HL-60/S4 (cell line): ENCODE data around the gene ATP5IF1.

Experiments used
- in situ Hi-C: fragments of 300-500 bp; cut with MboI; formaldehyde crosslinking; loops from 2 replicates; pipeline ENCODE4 v1.14.3; 2022; ENCODE audit warnings: low sequenced_read_pairs

ATP5IF1 gene

GRCh38 chr1:28235755-28236655 is at the start of gene ATP5IF1:
TSS of gene ATP5IF1 (plus strand) at chr1:28236124. CDS start at chr1:28236184, 60 bp downstream.
- in situ Hi-C loops = loop anchor here (25.0 kb wide), 1 partner anchor 626 kb away; no protein-coding TSS in a partner anchor

DNA sequence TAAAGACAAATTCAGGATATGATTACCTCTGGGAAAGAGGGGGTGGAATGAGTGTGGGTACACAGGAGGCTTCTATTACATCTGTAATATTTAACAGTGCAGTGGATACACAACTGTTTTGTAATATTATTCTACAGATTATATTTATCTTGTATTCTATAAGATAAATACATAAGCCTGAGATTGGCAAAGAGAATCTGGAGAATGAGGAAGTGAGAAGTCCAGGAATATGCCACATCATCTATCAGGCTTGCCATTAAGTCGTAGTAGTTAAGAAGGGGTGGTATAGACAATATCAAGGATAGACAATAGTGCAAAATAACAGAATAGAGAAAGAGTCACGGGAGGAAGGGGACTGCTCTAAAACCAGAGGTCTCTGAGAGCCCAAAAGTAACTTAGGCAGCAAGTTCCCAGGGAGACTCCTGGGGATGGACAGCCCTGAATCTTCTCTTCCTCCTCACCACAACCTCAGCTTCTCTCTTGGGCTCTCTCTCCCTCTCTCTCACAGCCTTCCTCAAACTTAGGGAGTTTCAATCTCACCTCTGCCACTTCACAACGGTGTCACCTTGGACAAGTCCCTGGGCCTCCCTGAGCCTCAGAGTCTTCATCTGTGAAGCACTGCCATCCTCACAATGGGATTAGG is 45.5 kb upstream of the ATP5IF1 start:
- in situ Hi-C loops = no loop called here

DNA sequence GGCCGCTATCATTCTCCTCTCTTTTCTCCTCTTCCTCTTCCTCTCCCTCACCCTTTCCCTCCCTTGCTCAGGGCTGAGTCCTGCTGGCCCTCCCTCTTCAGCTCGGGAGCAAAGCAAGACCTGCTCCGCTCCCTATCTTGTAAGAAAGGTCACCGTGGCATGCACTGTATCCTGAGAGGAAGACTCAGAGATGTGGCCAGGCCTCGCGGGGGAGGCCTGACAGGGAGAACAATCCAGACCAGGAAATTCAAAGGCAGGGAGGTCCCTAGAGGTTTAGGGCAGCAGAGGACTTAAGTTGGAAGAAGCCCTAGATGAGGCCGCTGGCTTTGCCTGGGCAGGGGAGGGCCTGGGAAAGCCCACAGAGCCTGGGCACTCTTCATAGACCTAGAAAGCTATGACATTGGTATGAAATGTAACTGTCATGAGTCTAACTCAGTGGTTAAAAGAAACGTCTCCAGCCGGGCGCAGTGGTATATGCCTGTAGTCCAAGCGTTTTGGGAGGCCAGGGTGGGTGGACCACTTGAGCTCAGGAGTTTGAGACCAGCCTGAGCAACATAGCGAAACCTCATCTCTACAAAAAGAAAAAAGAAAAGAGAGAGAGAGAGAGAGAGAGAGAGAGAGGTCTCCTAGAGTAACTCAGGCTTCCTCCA is 44.8 kb upstream of the ATP5IF1 start:
- in situ Hi-C loops = no loop called here

DNA sequence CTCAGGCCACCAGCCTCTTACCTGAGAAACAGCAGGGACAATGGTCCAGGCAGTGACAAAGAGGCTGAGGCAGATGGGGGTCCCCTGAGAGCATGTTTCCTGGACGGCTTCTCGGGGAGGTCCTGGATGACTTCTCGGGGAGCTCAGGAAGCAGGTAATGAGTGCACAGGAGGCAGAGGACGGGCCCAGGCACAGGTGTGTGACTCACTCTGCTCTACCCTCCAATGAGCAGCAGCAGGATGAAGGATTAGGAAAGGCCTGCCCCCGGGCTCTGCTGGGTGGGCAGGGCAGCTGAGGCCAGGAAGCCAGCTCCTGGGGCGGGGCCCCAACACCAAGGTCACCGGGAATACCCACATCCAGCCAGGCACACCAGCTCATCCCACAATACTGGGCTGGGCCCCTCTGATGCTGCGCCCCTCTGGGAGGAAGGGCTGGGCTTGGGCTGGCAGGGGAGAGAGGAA is 42.2 kb upstream of the ATP5IF1 start:
- in situ Hi-C loops = no loop called here

- in situ Hi-C loops = no loop called here
These were observed 41.4 kb upstream of the ATP5IF1 start for GRCh38 chr1:28194326-28195035.

- in situ Hi-C loops = no loop called here
These were observed 40.1 kb upstream of the ATP5IF1 start for GRCh38 chr1:28195780-28196179.

GRCh38 chr1:28196330-28196729 is 39.6 kb upstream of the ATP5IF1 start:
- in situ Hi-C loops = no loop called here

DNA sequence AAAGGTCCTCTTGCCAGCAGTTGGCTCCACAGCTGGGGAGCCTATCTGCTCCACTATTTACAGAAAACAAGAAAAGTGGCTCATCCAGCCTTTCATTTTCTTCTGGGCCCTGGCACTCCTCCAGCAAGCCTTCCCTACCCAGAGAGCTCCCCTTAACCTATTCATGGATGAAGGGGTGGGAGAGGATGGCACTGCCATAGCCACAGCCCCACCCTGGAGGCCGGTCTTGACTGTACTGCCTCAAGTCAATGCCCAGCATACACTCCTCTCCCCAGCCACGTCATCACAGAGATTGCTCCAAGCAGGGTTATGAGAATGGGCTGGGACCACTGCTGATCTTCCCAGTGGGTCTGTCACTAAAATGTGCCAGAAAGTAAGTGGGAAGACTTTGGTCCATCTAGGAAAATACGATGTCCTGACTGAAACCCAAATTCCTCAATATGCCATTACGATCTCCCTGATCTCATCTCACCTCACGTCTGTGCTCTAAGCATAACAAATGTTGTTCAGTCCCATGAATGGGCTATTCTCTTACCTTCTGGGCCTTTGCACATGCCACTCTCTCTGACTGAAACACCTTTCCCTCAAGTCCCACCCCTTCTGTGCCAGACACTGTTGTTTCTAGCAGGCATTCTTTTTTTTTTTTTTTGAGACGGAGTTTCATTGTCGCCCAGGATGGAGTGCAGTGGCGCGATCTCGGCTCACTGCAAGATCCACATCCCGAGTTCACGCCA is 38.1 kb upstream of the ATP5IF1 start:
- in situ Hi-C loops = no loop called here

- in situ Hi-C loops = loop anchor here (10.0 to 25.0 kb wide), 2 partner anchors 105 to 337 kb away; partner anchors contain the start of gene THEMIS2
These were observed 36.3 kb upstream of the ATP5IF1 start for GRCh38 chr1:28199328-28200233.

DNA sequence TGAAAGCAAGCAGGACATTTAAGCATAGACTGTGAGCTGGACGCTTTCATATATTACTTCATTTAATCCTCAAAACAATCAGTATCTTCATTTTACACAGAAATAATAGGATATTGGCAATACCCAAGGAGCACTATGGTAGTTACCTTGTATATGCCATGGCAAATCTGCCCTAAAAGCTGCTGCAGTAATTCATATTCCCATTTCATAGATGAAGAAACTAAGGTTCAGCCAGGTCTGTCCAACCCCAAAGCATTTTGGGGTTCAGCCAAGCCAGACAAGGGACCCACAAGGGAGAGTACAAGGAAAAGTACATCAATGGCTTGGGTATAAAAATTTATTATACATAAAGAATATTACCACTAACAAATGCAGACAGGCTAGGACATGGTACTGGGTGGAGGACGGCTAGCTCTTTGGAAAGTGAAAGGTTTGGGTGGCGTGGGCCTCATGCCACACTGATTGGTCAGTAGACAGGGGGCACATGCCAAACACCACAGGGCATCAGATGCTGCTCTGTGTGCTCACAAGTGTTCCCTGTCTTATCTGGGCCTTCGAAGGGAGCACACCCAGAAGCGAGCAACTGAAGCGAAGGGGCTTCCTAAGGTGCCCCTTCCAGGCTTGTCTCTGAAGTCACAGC is 35.6 kb upstream of the ATP5IF1 start:
- in situ Hi-C loops = loop anchor here (10.0 to 25.0 kb wide), 2 partner anchors 106 to 338 kb away; partner anchors contain the start of gene THEMIS2

GRCh38 chr1:28205243-28205642 is 30.7 kb upstream of the ATP5IF1 start:
- in situ Hi-C loops = loop anchor here (10.0 to 25.0 kb wide), 2 partner anchors 110 to 343 kb away; partner anchors contain the start of gene THEMIS2

DNA sequence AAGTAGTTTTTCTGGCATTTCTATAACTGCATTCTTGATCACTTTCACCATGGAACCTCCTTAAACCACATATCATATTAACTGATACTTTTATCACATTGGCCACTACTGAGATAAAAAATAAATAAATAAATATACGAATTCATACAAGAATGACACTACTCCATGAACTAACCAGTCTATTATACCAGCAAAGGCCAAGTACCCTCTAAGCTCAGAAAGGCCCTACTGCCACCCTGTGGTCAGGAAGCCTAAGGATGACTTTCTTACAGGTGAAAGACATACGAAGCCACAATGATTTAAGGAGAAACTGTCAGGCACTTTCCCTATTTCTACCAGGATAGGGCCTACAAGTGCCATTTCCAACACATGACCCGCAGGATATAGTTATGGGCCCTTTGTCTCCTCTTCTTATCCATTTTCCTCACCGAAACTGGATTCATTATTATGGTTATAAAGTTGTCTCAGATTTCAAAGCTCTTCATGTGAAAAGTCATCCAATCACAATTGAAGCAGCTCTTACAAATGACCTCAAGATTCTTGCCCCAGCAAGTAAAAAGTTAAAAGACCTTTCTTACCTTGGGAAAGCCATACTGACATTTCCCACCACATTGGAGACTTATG is 27.0 kb upstream of the ATP5IF1 start:
- in situ Hi-C loops = loop anchor here (10.0 to 25.0 kb wide), 2 partner anchors 114 to 347 kb away; partner anchors contain the start of gene THEMIS2

- in situ Hi-C loops = loop anchor here (10.0 to 25.0 kb wide), 2 partner anchors 115 to 347 kb away; partner anchors contain the start of gene THEMIS2
These were observed 26.2 kb upstream of the ATP5IF1 start for GRCh38 chr1:28209700-28210099.

DNA sequence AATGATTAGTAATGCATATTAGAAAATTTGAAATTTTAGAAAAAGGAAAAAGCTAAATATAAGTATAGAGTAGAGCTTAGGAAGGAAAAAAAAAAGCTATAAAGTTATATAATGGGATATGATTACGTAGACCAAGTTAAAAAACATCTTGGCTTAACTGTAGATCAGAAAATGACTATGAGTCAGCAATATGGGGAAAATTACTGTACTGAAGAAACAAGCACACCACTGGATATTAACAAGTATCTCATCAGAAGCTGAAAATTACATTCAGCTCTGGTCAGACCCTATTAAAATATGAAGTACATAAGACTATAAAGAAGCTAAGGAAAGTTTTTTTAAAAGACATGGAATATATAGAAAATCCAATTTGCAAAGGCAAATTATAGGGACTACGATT is 22.6 kb upstream of the ATP5IF1 start:
- in situ Hi-C loops = loop anchor here (25.0 kb wide), 1 partner anchor 351 kb away; the partner anchor contains the start of gene THEMIS2

GRCh38 chr1:28229089-28229488 is 6.8 kb upstream of the ATP5IF1 start:
- in situ Hi-C loops = loop anchor here (25.0 kb wide), 1 partner anchor 633 kb away; no protein-coding TSS in a partner anchor

DNA sequence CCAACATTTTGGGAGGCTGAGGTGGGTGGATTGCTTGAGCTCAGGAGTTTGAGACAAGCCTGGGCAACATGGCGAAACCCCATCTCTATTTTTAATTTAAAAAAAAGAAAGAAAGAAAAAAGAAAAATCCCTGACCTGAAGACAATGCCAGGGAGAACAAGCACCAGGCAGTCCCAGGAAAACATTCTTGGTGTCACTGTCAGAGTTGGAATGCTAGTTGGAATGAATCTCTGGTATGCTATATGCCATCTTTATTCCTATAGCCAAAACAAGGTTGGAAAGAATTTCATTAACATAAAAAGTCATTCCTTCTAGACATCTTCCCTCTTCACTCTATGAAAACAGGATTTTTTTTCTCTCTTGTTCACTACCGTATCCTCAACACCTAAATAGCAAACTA is 5.9 kb upstream of the ATP5IF1 start:
- in situ Hi-C loops = loop anchor here (25.0 kb wide), 1 partner anchor 632 kb away; no protein-coding TSS in a partner anchor

DNA sequence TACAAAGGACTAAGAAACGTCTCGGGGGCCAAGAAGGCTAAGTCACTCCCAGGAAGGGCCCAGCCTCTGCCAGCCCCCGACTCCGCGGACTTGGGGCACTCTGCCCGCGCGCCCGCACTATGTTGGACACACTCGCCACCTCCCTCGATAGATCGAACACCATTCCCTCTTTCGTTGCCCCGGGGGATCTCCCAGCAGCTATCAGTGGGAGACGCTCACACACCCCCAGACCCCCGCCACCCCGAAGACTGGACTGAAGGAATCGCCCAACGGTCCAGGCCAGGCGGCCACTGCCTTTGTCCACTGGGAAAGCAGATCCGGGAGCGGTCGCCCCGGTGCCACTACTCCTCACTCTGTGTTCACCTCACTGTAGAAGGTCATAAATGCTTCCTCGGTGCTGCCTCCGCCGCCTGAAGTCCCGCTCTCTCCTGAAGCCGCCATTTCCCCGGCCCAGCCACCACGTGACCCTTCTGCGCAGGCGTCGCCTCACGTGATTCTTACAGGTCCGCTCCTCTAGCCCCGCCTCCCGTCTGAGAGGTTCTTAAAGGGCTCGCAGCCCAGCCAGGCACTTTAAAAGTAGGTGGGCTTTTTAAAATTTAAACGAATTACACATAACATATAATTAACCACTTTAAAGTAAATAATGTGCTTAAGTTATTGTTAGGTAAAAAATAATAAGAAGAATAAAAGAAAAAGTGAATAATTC is 3.2 kb upstream of the ATP5IF1 start, which contains the start of gene DNAJC8:
Gene DNAJC8 (minus strand): TSS at position 472 of the 706 bp plus-strand sequence. CDS start 31 bp downstream, at position 441.
- in situ Hi-C loops = loop anchor here (25.0 kb wide), 1 partner anchor 630 kb away; no protein-coding TSS in a partner anchor
